Liver (tissue), 9 donors: ENCODE data around the gene CRYBG1. TPM values are rescaled to one million over a fixed set of nuclear protein-coding genes. Genes with fewer than 3 reads are reported as not detected.

ENCODE experiments used
- DNase-seq: peaks from one replicate; pipeline ENCODE4 v3.0.0-alpha.2; 2017; ENCODE audit warnings: low spot score
- H3K27ac ChIP-seq, 2 donors: one replicate each; pipeline ENCODE4 v1.7.0; 2013; ENCODE audit warnings: inconsistent platforms in 2 of 2, low read length in 2 of 2, control low read depth in 1 of 2, low read depth in 1 of 2, mild to moderate bottlenecking in 1 of 2
- H3K27me3 ChIP-seq, 4 donors: one replicate each; pipeline versions ENCODE4 v1.6.1 to v1.7.0; 2013; ENCODE audit warnings: low read length in 3 of 4, inconsistent platforms in 1 of 4, mild to moderate bottlenecking in 1 of 4, moderate library complexity in 1 of 4; ENCODE audit not compliant: control insufficient read depth in 4 of 4, insufficient read depth in 4 of 4
- H3K36me3 ChIP-seq, 4 donors: one replicate each; pipeline versions ENCODE4 v1.6.1 to v1.7.0; 2013; ENCODE audit warnings: low read length in 3 of 4, mild to moderate bottlenecking in 3 of 4, low read depth in 1 of 4, moderate library complexity in 1 of 4; ENCODE audit not compliant: control insufficient read depth in 4 of 4, insufficient read depth in 3 of 4
- H3K4me1 ChIP-seq, 4 donors: one replicate each; pipeline versions ENCODE4 v1.6.1 to v1.7.0; 2013; ENCODE audit warnings: low read length in 3 of 4, mild to moderate bottlenecking in 3 of 4, moderate library complexity in 1 of 4; ENCODE audit not compliant: control insufficient read depth in 4 of 4, insufficient read depth in 4 of 4
- H3K4me3 ChIP-seq, 3 donors: one replicate each; pipeline versions ENCODE4 v1.6.1 to v1.7.0; 2013; ENCODE audit warnings: low read length in 3 of 3, control low read depth in 1 of 3, low read depth in 1 of 3, mild to moderate bottlenecking in 1 of 3
- H3K9ac ChIP-seq, 2 donors: one replicate each; pipeline ENCODE4 v1.7.0; 2013; ENCODE audit warnings: low read length in 2 of 2, mild to moderate bottlenecking in 2 of 2, moderate library complexity in 2 of 2, control low read depth in 1 of 2, low read depth in 1 of 2
- H3K9me3 ChIP-seq, 4 donors: one replicate each; pipeline versions ENCODE4 v1.6.1 to v1.7.0; 2013; ENCODE audit warnings: low read length in 3 of 4; ENCODE audit not compliant: control insufficient read depth in 4 of 4
- GABPA ChIP-seq, 2 donors: IDR thresholded peaks in 1 of 2; conservative IDR thresholded peaks in 1 of 2; 2 replicates each; pipeline ENCODE4 v1.6.1; 2016; ENCODE audit warnings: antibody characterized with exemption in 2 of 2, mild to moderate bottlenecking in 1 of 2, moderate library complexity in 1 of 2
- HNF4G ChIP-seq: IDR thresholded peaks from 2 replicates; pipeline ENCODE4 v1.6.1; 2016; ENCODE audit warnings: antibody characterized with exemption
- JUND ChIP-seq, 2 donors: IDR thresholded peaks; 2 replicates each; pipeline ENCODE4 v1.6.1; 2016; ENCODE audit warnings: antibody characterized with exemption in 2 of 2
- WGBS: extraction: QIAGEN DNeasy Blood & Tissue Kit; methylation state at CpG from one replicate; pipeline ENCODE4 v1.1.7; 2013; 5-methylcytosine and 5-hydroxymethylcytosine counted together
- polyA plus RNA-seq, 2 donors: library from polyadenylated mRNA; stranded (reverse) in 1 of 2; unstranded in 1 of 2; fragments of 200-250 nt in 1 of 2; fragments of >200 nt in 1 of 2; fragmentation: Nextera tagmentation in 1 of 2; extraction: Ambion mirVana in 1 of 2; gene quantifications; one replicate each; pipeline versions ENCODE4 v1.2.1 to v1.2.3, GENCODE V29; 2013 to 2015
- total RNA-seq, 2 donors: library from RNA; depleted of rRNA; stranded (reverse); fragments of >200 nt; gene quantifications; one replicate each; pipeline ENCODE4 v1.2.3, GENCODE V29; 2014
- TF ChIP-seq, protein P1 (sequence below): fragments of 150-350 bp; IDR thresholded peaks from 2 replicates; pipeline ENCODE4 v1.5.1; 2017; ENCODE audit warnings: improper control_type of control experiment, low read depth, low read length; ENCODE audit not compliant: missing input control
- TF ChIP-seq, protein P2 (sequence below): IDR thresholded peaks from 2 replicates; pipeline ENCODE4 v1.6.1; 2016; ENCODE audit warnings: antibody characterized with exemption, mild to moderate bottlenecking
- TF ChIP-seq, protein P3 (sequence below): IDR thresholded peaks from 2 replicates; pipeline ENCODE4 v1.6.1; 2016; ENCODE audit warnings: antibody characterized with exemption
- TF ChIP-seq, protein P4 (sequence below): IDR thresholded peaks from 2 replicates; pipeline ENCODE4 v1.6.1; 2016; ENCODE audit warnings: antibody characterized with exemption
- donor health status: healthy.
- donor health status: healthy.
- donor health status: healthy.
- donor health status: healthy.
- donor health status: healthy.

The CRYBG1 gene
- total and polyA plus RNA-seq, 4 donors, result 2.3 to 8.7 (median 4.0) TPM

DNA sequence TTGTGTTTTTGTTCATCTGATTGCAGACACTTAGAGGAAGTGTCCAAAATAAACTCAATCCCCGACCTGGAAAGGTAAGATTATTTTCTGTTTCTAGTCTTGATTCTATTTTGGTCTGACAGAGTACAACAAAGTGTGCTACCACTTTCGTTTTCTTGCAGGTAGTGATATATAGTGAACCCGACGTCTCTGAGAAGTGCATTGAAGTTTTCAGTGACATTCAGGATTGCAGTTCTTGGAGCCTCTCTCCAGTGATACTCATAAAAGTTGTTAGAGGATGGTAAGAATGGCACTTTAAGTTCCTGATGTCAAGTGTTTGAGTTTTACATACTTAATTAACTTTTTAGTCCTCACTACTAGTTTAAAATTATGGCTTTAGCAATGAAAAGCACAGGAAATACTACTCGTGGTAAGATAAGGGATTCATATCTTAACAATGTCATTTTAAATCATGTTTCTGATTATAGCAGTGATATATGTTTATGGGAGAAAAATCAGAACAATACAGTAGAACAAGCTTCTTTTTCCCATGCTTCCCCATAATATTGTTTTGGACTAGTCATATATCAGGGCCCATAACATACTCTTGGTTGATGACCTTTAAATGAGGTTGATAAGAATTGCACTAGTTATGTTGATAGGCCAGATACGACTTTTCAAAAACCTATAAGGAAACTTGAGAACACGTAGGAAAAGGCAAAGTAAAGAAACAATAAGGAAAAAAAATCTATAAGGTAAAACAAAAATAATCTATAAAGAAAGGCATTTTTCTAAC lies 164.8 kb downstream of the CRYBG1 start:
- no peaks in the 10 kb centered on the region for H3K9me3 ChIP-seq
- peaks cover 0 to 5% (median 3%) of the 10 kb centered on the region in 4 donors for H3K36me3 ChIP-seq

DNA sequence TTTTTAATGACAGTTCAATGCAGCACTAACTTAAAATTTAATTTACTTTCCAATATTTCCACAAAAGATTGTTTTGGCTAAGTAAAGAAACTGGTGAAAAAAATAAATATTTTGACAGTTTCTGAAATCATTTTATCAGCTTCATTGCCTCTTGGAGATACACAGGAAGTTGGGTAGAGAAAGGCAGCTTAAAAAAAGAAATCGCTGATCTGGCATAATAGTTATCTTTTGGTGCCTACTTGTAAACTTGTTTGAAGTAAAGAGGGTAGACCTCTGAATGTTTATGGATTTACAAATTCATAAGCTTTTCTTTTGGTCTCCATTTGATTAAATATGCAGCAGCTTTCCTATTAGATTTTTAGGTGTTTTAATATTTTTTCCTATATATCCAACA lies 165.4 kb downstream of the CRYBG1 start:
- no peak for TF ChIP-seq JUND (IDR thresholded peaks at IDR 0.05)
- WGBS, result 80% methylated on average over 1 of the region's 1 CpG
- no peak overlapping the region for H3K27ac ChIP-seq
- H3K4me1 ChIP-seq, result peaks cover 0 to 12% (median 4%) of the 10 kb centered on the region in 4 donors
- peaks cover 0 to 5% (median 3%) of the 10 kb centered on the region in 4 donors for H3K36me3 ChIP-seq
- no peaks in the 10 kb centered on the region for H3K9me3 ChIP-seq
- H3K9ac ChIP-seq, result no peak overlapping the region
- H3K27me3 ChIP-seq, result no peaks in the 10 kb centered on the region
- H3K4me3 ChIP-seq, result no peak overlapping the region
- no peak for DNase-seq

More for the DNA sequence above, 164.8 kb downstream of the CRYBG1 start:
- H3K27ac ChIP-seq, result peak overlapping the region; percentile 21 to 63
- WGBS, result 32% methylated on average over 7 of the region's 7 CpGs
- DNase-seq, result no peak
- TF ChIP-seq HNF4G (no peak), GABPA (IDR thresholded peaks at IDR 0.05 in 1 of 2, conservative IDR thresholded peaks at IDR 0.05 in 1 of 2) (no peak), JUND (IDR thresholded peaks at IDR 0.05) (no peak)
- TF ChIP-seq, protein P1, sequence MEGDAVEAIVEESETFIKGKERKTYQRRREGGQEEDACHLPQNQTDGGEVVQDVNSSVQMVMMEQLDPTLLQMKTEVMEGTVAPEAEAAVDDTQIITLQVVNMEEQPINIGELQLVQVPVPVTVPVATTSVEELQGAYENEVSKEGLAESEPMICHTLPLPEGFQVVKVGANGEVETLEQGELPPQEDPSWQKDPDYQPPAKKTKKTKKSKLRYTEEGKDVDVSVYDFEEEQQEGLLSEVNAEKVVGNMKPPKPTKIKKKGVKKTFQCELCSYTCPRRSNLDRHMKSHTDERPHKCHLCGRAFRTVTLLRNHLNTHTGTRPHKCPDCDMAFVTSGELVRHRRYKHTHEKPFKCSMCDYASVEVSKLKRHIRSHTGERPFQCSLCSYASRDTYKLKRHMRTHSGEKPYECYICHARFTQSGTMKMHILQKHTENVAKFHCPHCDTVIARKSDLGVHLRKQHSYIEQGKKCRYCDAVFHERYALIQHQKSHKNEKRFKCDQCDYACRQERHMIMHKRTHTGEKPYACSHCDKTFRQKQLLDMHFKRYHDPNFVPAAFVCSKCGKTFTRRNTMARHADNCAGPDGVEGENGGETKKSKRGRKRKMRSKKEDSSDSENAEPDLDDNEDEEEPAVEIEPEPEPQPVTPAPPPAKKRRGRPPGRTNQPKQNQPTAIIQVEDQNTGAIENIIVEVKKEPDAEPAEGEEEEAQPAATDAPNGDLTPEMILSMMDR, result no peak
- TF ChIP-seq, protein P2, sequence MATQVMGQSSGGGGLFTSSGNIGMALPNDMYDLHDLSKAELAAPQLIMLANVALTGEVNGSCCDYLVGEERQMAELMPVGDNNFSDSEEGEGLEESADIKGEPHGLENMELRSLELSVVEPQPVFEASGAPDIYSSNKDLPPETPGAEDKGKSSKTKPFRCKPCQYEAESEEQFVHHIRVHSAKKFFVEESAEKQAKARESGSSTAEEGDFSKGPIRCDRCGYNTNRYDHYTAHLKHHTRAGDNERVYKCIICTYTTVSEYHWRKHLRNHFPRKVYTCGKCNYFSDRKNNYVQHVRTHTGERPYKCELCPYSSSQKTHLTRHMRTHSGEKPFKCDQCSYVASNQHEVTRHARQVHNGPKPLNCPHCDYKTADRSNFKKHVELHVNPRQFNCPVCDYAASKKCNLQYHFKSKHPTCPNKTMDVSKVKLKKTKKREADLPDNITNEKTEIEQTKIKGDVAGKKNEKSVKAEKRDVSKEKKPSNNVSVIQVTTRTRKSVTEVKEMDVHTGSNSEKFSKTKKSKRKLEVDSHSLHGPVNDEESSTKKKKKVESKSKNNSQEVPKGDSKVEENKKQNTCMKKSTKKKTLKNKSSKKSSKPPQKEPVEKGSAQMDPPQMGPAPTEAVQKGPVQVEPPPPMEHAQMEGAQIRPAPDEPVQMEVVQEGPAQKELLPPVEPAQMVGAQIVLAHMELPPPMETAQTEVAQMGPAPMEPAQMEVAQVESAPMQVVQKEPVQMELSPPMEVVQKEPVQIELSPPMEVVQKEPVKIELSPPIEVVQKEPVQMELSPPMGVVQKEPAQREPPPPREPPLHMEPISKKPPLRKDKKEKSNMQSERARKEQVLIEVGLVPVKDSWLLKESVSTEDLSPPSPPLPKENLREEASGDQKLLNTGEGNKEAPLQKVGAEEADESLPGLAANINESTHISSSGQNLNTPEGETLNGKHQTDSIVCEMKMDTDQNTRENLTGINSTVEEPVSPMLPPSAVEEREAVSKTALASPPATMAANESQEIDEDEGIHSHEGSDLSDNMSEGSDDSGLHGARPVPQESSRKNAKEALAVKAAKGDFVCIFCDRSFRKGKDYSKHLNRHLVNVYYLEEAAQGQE, result no peak
- TF ChIP-seq, protein P3, sequence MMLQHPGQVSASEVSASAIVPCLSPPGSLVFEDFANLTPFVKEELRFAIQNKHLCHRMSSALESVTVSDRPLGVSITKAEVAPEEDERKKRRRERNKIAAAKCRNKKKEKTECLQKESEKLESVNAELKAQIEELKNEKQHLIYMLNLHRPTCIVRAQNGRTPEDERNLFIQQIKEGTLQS, result no peak
- TF ChIP-seq, protein P4, sequence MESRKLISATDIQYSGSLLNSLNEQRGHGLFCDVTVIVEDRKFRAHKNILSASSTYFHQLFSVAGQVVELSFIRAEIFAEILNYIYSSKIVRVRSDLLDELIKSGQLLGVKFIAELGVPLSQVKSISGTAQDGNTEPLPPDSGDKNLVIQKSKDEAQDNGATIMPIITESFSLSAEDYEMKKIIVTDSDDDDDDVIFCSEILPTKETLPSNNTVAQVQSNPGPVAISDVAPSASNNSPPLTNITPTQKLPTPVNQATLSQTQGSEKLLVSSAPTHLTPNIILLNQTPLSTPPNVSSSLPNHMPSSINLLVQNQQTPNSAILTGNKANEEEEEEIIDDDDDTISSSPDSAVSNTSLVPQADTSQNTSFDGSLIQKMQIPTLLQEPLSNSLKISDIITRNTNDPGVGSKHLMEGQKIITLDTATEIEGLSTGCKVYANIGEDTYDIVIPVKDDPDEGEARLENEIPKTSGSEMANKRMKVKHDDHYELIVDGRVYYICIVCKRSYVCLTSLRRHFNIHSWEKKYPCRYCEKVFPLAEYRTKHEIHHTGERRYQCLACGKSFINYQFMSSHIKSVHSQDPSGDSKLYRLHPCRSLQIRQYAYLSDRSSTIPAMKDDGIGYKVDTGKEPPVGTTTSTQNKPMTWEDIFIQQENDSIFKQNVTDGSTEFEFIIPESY, result no peak
- H3K4me3 ChIP-seq, result peak overlapping the region in 2 of 3 donors; percentile 46 to 49
- H3K27me3 ChIP-seq, result no peaks in the 10 kb centered on the region
- peaks cover 0 to 12% (median 4%) of the 10 kb centered on the region in 4 donors for H3K4me1 ChIP-seq
- peak overlapping the region; percentile 3 to 82 for H3K9ac ChIP-seq
